ENCODE measurements around the gene IFT88.

The IFT88 gene

GRCh38 chr13:20565115-20565736 lies 1.7 kb upstream of the IFT88 start:
- DNase-seq (ENCODE audit: low read depth in 2 of 2), result no peak

- DNase-seq (ENCODE audit: low read depth in 2 of 2), result peak in 1 of 2 experiments; percentile 7
Observed at GRCh38 chr13:20566468-20566897, 474 bp upstream of the IFT88 start.

DNA sequence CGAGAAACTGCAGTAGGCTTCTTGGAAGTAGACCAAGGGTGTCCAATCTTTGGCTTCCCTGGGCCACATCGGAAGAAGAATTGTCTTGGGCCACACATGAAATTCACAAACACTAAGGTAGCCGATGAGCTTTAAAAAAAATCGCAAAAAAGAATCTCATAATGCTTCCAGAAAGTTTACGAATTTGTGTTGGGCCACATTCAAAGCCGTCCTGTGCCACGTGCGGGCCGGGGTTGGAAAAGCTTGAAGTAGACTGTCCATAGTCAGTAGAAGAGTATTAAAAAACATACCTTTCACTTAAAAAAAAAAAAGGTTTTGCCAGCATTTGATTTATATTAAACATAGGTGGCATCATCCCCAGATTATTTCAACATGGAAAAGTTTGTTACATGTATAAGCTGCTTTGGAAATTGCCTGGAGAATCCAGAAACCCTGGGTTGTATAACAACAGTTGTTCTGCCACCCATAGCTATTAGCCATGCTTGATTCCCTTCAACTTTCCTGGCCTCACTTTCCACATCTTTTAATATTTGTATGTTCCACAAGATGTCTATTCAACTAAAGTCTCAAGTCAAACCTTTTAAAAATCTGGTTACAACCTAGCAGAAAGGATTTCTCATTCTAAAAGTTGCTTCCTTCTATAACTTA lies 1.0 kb downstream of the IFT88 start:
- no peak for DNase-seq (ENCODE audit: low read depth in 2 of 2)

DNA sequence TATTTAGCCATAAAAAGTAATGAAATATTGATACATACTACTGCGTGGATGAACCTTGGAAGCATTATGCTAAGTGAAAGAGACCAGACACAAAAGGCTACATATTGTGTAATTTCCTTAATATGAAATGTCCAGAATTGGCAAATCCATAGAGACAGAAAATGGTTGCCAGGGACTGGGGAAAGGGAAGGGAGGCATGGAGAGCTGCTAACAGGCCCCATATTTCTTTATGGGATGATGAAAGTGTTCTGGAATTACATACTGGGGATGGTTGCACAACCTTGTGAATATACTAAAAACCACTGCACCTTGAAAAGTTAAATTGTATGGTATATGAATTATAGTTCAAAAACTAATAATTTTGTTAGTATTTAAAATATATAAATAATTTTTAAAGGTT lies 3.6 kb downstream of the IFT88 start:
- DNase-seq (ENCODE audit: low read depth in 2 of 2), result no peak

- no peak for DNase-seq (ENCODE audit: low read depth in 2 of 2)
Observed at GRCh38 chr13:20571676-20572075, 4.7 kb downstream of the IFT88 start.

DNA sequence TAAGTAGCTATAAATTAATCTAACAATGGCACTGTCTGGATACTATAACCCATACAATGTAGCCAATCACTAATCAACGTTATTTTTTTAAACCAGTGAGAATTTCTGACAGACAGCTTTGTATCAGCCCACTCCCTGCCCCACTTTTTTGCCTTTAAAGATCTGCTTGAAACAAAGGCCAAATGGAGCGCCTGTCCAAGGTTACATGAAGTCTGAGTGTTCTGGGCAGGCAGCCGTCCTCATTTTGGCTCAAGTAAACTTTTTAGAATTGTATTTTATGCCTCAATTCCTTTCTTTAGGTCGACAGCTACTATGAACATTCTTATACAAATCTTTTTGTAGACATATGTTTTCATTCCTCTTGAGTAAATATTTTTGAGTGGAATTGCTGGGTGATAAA lies 6.2 kb downstream of the IFT88 start:
- no peak for DNase-seq (ENCODE audit: low read depth in 2 of 2)

- no peak for DNase-seq (ENCODE audit: low read depth in 2 of 2)
Observed at GRCh38 chr13:20573636-20574035, 6.7 kb downstream of the IFT88 start.

- DNase-seq (ENCODE audit: low read depth in 2 of 2), result no peak
Observed at GRCh38 chr13:20579191-20579590, 12.2 kb downstream of the IFT88 start.

- no peak for DNase-seq (ENCODE audit: low read depth in 2 of 2)
Observed at GRCh38 chr13:20580257-20580656, 13.3 kb downstream of the IFT88 start.

- no peak for DNase-seq (ENCODE audit: low read depth in 2 of 2)
Observed at GRCh38 chr13:20582026-20582425, 15.1 kb downstream of the IFT88 start.

- no peak for DNase-seq (ENCODE audit: low read depth in 2 of 2)
Observed at GRCh38 chr13:20583803-20584293, 16.9 kb downstream of the IFT88 start.

GRCh38 chr13:20585371-20585770 lies 18.4 kb downstream of the IFT88 start:
- DNase-seq (ENCODE audit: low read depth in 2 of 2), result no peak

DNA sequence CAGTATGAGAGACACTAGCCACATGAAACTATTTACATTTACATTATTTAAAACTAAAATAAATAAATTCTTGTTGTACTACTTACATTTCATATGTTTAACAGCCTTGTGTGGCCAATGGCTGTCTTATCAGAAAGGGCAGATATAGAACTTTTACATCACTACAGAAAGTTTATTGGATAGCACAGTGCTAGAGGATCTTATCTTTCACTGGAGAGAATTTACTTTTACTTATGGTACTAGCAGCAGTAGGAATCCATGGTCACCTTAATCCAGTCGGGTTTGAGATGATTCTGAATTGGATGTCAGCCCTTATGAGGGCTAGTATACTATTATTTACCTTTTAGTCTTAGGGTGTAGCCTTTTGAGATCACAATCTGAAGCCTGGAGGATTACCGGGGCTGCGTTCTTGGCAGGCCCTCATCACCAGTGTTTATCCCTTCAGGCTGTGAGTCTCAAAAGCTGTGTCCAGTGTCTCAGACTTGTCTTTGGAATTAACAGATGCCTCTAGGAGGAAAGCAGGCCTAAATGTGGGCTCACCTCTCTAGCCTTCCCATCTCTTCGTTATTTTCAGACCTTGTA lies 21.7 kb downstream of the IFT88 start:
- DNase-seq (ENCODE audit: low read depth in 2 of 2), result no peak

- DNase-seq (ENCODE audit: low read depth in 2 of 2), result no peak
Observed at GRCh38 chr13:20590561-20590960, 23.6 kb downstream of the IFT88 start.

DNA sequence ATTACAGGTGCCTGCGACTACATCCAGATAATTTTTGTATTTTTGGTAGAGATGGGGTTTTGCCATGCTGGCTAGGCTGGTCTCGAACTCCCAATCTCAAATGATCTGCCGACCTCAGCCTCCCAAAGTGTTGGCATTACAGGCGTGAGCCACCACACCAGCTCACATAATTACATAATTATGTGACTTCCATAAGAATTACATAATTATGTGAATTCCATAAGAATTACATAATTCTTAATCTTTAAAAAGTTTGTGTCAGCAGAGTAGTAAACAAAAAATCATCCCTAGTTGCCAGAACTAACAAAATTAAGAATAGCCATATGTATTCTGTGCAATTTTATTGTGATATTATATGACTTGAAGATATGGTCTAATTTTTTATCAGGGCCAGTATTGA lies 25.6 kb downstream of the IFT88 start:
- DNase-seq (ENCODE audit: low read depth in 2 of 2), result no peak

- DNase-seq (ENCODE audit: low read depth in 2 of 2), result no peak
Observed at GRCh38 chr13:20594280-20594679, 27.3 kb downstream of the IFT88 start.

DNA sequence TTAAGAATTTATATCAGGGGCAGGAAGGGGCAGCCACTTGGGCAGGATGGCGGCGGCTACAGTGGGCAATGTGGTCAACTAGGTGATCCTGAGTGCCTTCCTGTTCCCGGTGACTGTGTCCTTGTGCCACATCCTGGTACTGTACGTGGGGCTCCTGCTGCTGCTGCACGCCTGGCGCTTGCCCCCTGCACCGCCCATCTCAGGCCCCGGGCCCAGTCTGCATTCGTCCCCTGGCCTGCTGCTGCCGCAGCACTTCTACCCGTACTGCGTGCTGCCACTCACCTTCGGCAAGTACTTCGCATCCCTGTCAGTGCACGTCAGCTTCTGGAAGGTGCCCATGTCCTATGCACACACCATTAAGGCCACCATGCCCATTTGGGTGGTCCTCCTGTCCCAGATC lies 40.1 kb downstream of the IFT88 start:
- no peak for DNase-seq (ENCODE audit: low read depth in 2 of 2)

DNA sequence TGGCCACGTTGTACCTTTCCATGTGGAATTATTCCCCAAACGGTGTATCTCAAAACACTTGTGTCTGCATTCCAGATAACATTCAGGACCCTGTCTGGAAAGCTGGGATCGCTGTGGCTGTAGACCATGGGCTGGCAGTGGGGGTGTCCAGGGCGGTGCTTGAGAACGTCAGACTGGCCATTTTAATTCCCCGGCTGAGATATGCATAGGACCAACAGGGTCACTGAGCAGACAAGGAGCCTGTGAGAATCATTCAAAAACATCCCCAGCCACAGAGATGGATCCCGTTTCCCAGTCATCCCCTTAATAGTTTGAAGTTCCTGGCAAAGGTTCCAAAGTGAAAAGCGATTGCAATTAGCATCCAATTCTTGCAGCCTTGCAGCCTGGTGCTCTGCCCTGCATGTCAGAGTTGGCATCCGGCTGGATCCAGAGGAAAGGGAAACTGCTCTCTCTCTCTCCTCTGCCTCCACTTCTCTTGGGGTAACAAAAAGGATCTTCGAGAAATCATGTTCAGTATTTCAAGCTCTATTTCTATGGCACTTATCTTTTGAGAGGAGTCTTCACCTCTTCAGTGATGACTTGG lies 41.6 kb downstream of the IFT88 start:
- no peak for DNase-seq (ENCODE audit: low read depth in 2 of 2)

- no peak for DNase-seq (ENCODE audit: low read depth in 2 of 2)
Observed at GRCh38 chr13:20609145-20609544, 42.2 kb downstream of the IFT88 start.

- no peak for DNase-seq (ENCODE audit: low read depth in 2 of 2)
Observed at GRCh38 chr13:20610006-20610405, 43.0 kb downstream of the IFT88 start.

DNA sequence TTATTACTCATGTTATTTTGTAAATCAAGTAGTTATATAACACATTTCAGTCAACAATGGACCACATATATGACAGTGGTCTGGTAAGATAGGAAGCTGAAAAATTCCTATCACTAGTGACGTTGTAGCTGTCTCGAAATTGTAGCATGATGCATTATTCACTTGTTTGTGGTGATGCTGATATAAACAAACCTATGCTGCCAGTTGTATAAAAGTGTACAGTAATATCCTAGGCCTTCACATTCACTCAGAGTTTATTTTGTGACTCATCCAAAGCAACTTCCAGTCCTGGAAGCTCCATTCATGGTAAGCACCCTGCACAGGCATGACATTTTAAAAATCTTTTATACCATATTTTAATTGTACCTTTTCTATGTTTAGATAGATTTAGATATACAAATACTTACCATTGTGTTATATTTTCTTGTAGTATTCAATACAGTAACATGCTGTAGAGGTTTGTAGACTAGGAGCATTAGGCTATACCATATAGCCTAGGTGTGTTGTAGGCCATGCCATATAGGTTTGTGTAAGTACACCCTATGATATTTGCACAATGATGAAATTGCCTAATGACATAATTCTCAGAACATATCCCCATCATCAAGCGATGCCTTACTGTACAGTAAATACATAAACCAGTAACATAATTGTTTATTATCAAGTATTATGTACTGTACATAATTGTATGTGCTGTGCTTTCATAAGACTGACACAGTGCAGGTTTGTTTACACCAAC lies 49.3 kb downstream of the IFT88 start:
- DNase-seq (ENCODE audit: low read depth in 2 of 2), result no peak

DNA sequence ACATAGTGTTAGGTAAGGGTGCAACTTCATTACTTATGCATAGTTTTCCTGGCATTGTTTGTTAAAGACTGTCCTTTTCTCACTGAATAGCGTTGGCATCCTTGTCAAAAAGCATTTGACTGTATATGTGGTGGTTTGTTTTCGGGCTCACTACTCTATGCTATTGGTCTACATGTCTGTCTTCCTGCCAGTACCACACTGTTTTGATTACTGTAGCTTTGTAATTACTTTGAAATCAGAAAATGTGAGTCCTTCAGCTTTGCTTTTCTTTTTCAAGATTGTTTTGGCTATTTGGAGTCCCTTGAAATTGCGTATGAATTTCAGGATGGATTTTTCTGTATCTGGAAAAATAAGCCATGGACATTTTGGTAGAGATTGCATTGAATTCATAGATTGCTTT lies 56.0 kb downstream of the IFT88 start:
- no peak for DNase-seq (ENCODE audit: low read depth in 2 of 2)
